GM23338 (cell line): ENCODE results near the gene BICRA. TPM values are rescaled to one million over a fixed set of nuclear protein-coding genes. Genes with fewer than 3 reads are reported as not detected.
A peak's percentile ranks its signal among the peaks of the same experiment; 100 is the strongest.

Experiments used
- ATAC-seq: fragments of 200-7000 bp; cut with Tn5 transposase; 3 replicates; pipeline ENCODE4 v1.9.1; 2020
- DNase-seq: peaks from one replicate; pipeline ENCODE4 v3.0.0-alpha.2; 2015; ENCODE audit warnings: low spot score
- H2AFZ ChIP-seq: fragments of 200-600 bp; sonication (generic); 2 replicates; pipeline ENCODE4 v1.8.0; 2016; ENCODE audit warnings: antibody characterized with exemption, mild to moderate bottlenecking, moderate library complexity
- H3F3A ChIP-seq: fragments of 200-600 bp; sonication (generic); replicated peaks from 2 replicates; pipeline ENCODE4 v1.8.0; 2017; ENCODE audit warnings: antibody characterized with exemption, mixed run types, low read depth
- H3K27ac ChIP-seq: fragments of 200-600 bp; sonication (generic); 2 replicates; pipeline ENCODE4 v1.6.1; 2016; ENCODE audit warnings: low read depth
- H3K27me3 ChIP-seq: fragments of 200-600 bp; sonication (generic); 2 replicates; pipeline ENCODE4 v1.8.0; 2016; ENCODE audit warnings: mild to moderate bottlenecking, mixed run types, moderate library complexity; ENCODE audit not compliant: insufficient read depth
- H3K36me3 ChIP-seq: fragments of 200-600 bp; sonication (generic); 2 replicates; pipeline ENCODE4 v1.8.0; 2016; ENCODE audit warnings: mild to moderate bottlenecking; ENCODE audit not compliant: insufficient read depth
- H3K4me1 ChIP-seq: fragments of 200-600 bp; sonication (generic); 2 replicates; pipeline ENCODE4 v1.8.0; 2016; ENCODE audit warnings: mild to moderate bottlenecking, moderate library complexity; ENCODE audit not compliant: insufficient read depth
- H3K4me2 ChIP-seq: fragments of 200-600 bp; sonication (generic); 2 replicates; pipeline ENCODE4 v1.7.1; 2017; ENCODE audit warnings: mixed run types
- H3K4me3 ChIP-seq: fragments of 200-600 bp; sonication (generic); 2 replicates; pipeline ENCODE4 v1.6.1; 2016; ENCODE audit warnings: mixed run types
- H3K79me2 ChIP-seq: fragments of 200-600 bp; sonication (generic); replicated peaks from 2 replicates; pipeline ENCODE4 v1.8.0; 2017; ENCODE audit warnings: mild to moderate bottlenecking; ENCODE audit not compliant: insufficient read depth
- H3K9me2 ChIP-seq: fragments of 200-600 bp; sonication (generic); 2 replicates; pipeline ENCODE4 v1.8.0; 2017; ENCODE audit not compliant: insufficient read depth
- H4K20me1 ChIP-seq: fragments of 200-600 bp; sonication (generic); replicated peaks from 2 replicates; pipeline ENCODE4 v1.8.0; 2017; ENCODE audit warnings: mild to moderate bottlenecking; ENCODE audit not compliant: insufficient read depth
- H3K27ac Mint-ChIP-seq: 2 replicates; pipeline ENCODE4 v1.8.0; 2020; ENCODE audit warnings: inconsistent platforms, mild to moderate bottlenecking, moderate library complexity, mixed read lengths
- H3K27me3 Mint-ChIP-seq: 3 replicates; pipeline ENCODE4 v1.8.0; 2022; ENCODE audit warnings: low read depth, mild to moderate bottlenecking, moderate library complexity, mixed read lengths, inconsistent platforms; ENCODE audit not compliant: insufficient read depth, poor library complexity
- H3K36me3 Mint-ChIP-seq: 3 replicates; pipeline ENCODE4 v1.8.0; 2021; ENCODE audit warnings: low read depth, mild to moderate bottlenecking, inconsistent platforms, moderate library complexity, mixed read lengths
- H3K4me1 Mint-ChIP-seq: 3 replicates; pipeline ENCODE4 v1.8.0; 2020; ENCODE audit warnings: mild to moderate bottlenecking, inconsistent platforms, mixed read lengths
- H3K4me3 Mint-ChIP-seq: 3 replicates; pipeline ENCODE4 v1.8.0; 2021; ENCODE audit warnings: moderate library complexity, mild to moderate bottlenecking, inconsistent platforms, mixed read lengths
- H3K9me3 Mint-ChIP-seq: 3 replicates; pipeline ENCODE4 v1.8.0; 2020; ENCODE audit warnings: moderate library complexity, mild to moderate bottlenecking, inconsistent platforms, mixed read lengths
- CREB1 ChIP-seq: fragments of 250-450 bp; sonication (Bioruptor Pico); IDR thresholded peaks from 2 replicates; pipeline ENCODE4 v1.5.0; 2020; ENCODE audit warnings: low read depth, mild to moderate bottlenecking, moderate library complexity
- EZH2 ChIP-seq: fragments of 200-600 bp; sonication (generic); IDR thresholded peaks from one replicate; pipeline ENCODE4 v1.8.0; 2017; ENCODE audit warnings: antibody characterized with exemption, mild to moderate bottlenecking, low read depth; ENCODE audit not compliant: unreplicated experiment
- EZH2phosphoT487 ChIP-seq: fragments of 200-600 bp; sonication (generic); IDR thresholded peaks from one replicate; pipeline ENCODE4 v1.8.1; 2018; ENCODE audit warnings: antibody characterized with exemption; ENCODE audit not compliant: unreplicated experiment
- JUNB ChIP-seq: IDR thresholded peaks from one replicate; pipeline ENCODE4 v1.6.1; 2016; ENCODE audit warnings: antibody characterized with exemption; ENCODE audit not compliant: unreplicated experiment
- NANOG ChIP-seq: IDR thresholded peaks from 2 replicates; pipeline ENCODE4 v1.6.1; 2016; ENCODE audit warnings: antibody characterized with exemption, borderline replicate concordance
- POLR2AphosphoS5 ChIP-seq: IDR thresholded peaks from 2 replicates; pipeline ENCODE4 v1.6.1; 2016; ENCODE audit warnings: antibody characterized with exemption, low read depth
- ZNF114 ChIP-seq: fragments of 250-450 bp; sonication (Bioruptor Pico); IDR thresholded peaks from 2 replicates; pipeline ENCODE4 v1.5.0; 2020; ENCODE audit warnings: mild to moderate bottlenecking, moderate library complexity
- polyA plus RNA-seq: library from polyadenylated mRNA; unstranded; fragments of >200 nt; fragmentation: Nextera tagmentation; extraction: Ambion mirVana; gene quantifications from 2 replicates; pipeline ENCODE4 v1.2.1, GENCODE V29; 2016
- total RNA-seq: library from RNA; depleted of rRNA; stranded (reverse); fragments of >200 nt; shearing (Covaris generic); gene quantifications from 2 replicates; pipeline ENCODE4 v1.2.3, GENCODE V29; 2014
- TF ChIP-seq, protein P1 (sequence below): IDR thresholded peaks from one replicate; pipeline ENCODE4 v1.6.1; 2018; ENCODE audit warnings: antibody characterized with exemption; ENCODE audit not compliant: unreplicated experiment
- TF ChIP-seq, protein P2 (sequence below), 2 experiments: fragments of 200-600 bp in 1 of 2; sonication (generic) in 1 of 2; conservative IDR thresholded peaks; 2 replicates each; pipeline versions ENCODE4 v1.5.1 to v1.6.1; 2016 to 2017; ENCODE audit warnings: antibody characterized with exemption in 2 of 2, low read depth in 2 of 2, mild to moderate bottlenecking in 2 of 2, moderate library complexity in 1 of 2

BICRA gene
- total and polyA plus RNA-seq, 2 experiments from 2014 or later, result 7.0 to 37.7 TPM

GRCh38 chr19:47625650-47626049 lies 16.7 kb downstream of the BICRA start:
- Histone ChIP-seq H3K79me2 (peaks cover 100% of the 10 kb centered on the region), H3K27ac (peak overlapping the region; percentile 87)

GRCh38 chr19:47626238-47626637 lies 17.3 kb downstream of the BICRA start:
- Histone ChIP-seq H3K4me1 (peaks cover 36% of the 10 kb centered on the region), H3F3A (peaks cover 4% of the 10 kb centered on the region; the same call in 1 of the 2 replicates), H3K4me2 (no peak overlapping the region), H3K27me3 (no peaks in the 10 kb centered on the region), H3K9me2 (no peaks in the 10 kb centered on the region), H3K4me3 (no peak overlapping the region), H3K27ac (peak overlapping the region; percentile 87), H4K20me1 (peaks cover 36% of the 10 kb centered on the region), H3K79me2 (peaks cover 100% of the 10 kb centered on the region), H3K36me3 (no peaks in the 10 kb centered on the region; the same call in 1 of the 2 replicates), H2AFZ (no peak overlapping the region)
- DNase-seq (no peak), ATAC-seq (no peak)
- peak overlapping the region; percentile 80 for H3K27ac Mint-ChIP-seq
- H3K27me3 Mint-ChIP-seq, result peaks cover 18% of the 10 kb centered on the region
- H3K4me3 Mint-ChIP-seq, result no peak overlapping the region
- no peaks in the 10 kb centered on the region for H3K9me3 Mint-ChIP-seq
- peaks cover 19% of the 10 kb centered on the region for H3K36me3 Mint-ChIP-seq
- no peak for TF ChIP-seq ZNF114 (CRISPR knock-in tag)
- TF ChIP-seq, protein P1, sequence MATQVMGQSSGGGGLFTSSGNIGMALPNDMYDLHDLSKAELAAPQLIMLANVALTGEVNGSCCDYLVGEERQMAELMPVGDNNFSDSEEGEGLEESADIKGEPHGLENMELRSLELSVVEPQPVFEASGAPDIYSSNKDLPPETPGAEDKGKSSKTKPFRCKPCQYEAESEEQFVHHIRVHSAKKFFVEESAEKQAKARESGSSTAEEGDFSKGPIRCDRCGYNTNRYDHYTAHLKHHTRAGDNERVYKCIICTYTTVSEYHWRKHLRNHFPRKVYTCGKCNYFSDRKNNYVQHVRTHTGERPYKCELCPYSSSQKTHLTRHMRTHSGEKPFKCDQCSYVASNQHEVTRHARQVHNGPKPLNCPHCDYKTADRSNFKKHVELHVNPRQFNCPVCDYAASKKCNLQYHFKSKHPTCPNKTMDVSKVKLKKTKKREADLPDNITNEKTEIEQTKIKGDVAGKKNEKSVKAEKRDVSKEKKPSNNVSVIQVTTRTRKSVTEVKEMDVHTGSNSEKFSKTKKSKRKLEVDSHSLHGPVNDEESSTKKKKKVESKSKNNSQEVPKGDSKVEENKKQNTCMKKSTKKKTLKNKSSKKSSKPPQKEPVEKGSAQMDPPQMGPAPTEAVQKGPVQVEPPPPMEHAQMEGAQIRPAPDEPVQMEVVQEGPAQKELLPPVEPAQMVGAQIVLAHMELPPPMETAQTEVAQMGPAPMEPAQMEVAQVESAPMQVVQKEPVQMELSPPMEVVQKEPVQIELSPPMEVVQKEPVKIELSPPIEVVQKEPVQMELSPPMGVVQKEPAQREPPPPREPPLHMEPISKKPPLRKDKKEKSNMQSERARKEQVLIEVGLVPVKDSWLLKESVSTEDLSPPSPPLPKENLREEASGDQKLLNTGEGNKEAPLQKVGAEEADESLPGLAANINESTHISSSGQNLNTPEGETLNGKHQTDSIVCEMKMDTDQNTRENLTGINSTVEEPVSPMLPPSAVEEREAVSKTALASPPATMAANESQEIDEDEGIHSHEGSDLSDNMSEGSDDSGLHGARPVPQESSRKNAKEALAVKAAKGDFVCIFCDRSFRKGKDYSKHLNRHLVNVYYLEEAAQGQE, result no peak
- H3K4me1 Mint-ChIP-seq, result peaks cover 35% of the 10 kb centered on the region

More at GRCh38 chr19:47625650-47626049, 16.7 kb downstream of the BICRA start:
- Histone ChIP-seq H3K4me1 (peaks cover 42% of the 10 kb centered on the region), H3K9me2 (no peaks in the 10 kb centered on the region), H3K4me2 (no peak overlapping the region), H3K4me3 (no peak overlapping the region), H3K27me3 (no peaks in the 10 kb centered on the region), H3F3A (peaks cover 8% of the 10 kb centered on the region), H3K36me3 (no peaks in the 10 kb centered on the region; the same call in 1 of the 2 replicates), H4K20me1 (peaks cover 36% of the 10 kb centered on the region), H2AFZ (no peak overlapping the region)
- H3K36me3 Mint-ChIP-seq, result peaks cover 17% of the 10 kb centered on the region
- DNase-seq, result no peak
- no peak for ATAC-seq
- peaks cover 18% of the 10 kb centered on the region for H3K27me3 Mint-ChIP-seq
- TF ChIP-seq ZNF114 (CRISPR knock-in tag), result no peak
- H3K27ac Mint-ChIP-seq, result peak overlapping the region; percentile 50
- no peak overlapping the region; the same call in 2 of the 3 replicates for H3K4me3 Mint-ChIP-seq
- no peaks in the 10 kb centered on the region for H3K9me3 Mint-ChIP-seq
- peaks cover 41% of the 10 kb centered on the region for H3K4me1 Mint-ChIP-seq

GRCh38 chr19:47628078-47628771 lies 19.3 kb downstream of the BICRA start:
- H3K27me3 Mint-ChIP-seq, result peaks cover 27% of the 10 kb centered on the region
- no peak overlapping the region for H3K4me3 Mint-ChIP-seq
- H3F3A ChIP-seq, result peaks cover 2% of the 10 kb centered on the region; the same call in 1 of the 2 replicates
- no peaks in the 10 kb centered on the region; the same call in 1 of the 2 replicates for H3K36me3 ChIP-seq
- peaks cover 41% of the 10 kb centered on the region for H3K4me1 Mint-ChIP-seq
- peaks cover 42% of the 10 kb centered on the region for H4K20me1 ChIP-seq
- no peak overlapping the region for H3K4me2 ChIP-seq
- peaks cover 24% of the 10 kb centered on the region for H3K36me3 Mint-ChIP-seq
- no peak overlapping the region for H3K27ac Mint-ChIP-seq
- H3K79me2 ChIP-seq, result peaks cover 100% of the 10 kb centered on the region
- H3K4me1 ChIP-seq, result peaks cover 26% of the 10 kb centered on the region
- H3K27ac ChIP-seq, result 0 out of 2 replicates have a peak overlapping the region, but pooled peaks have one; percentile 45
- ATAC-seq, result no peak
- H3K9me3 Mint-ChIP-seq, result no peaks in the 10 kb centered on the region; the same call in 2 of the 3 replicates
- DNase-seq, result no peak
- no peak overlapping the region for H3K4me3 ChIP-seq
- H3K27me3 ChIP-seq, result no peaks in the 10 kb centered on the region
- H3K9me2 ChIP-seq, result no peaks in the 10 kb centered on the region
- H2AFZ ChIP-seq, result no peak overlapping the region
- TF ChIP-seq, protein P1, result no peak
- TF ChIP-seq POLR2AphosphoS5, result no peak
- no peak for TF ChIP-seq JUNB
- TF ChIP-seq EZH2phosphoT487, result no peak
- TF ChIP-seq EZH2, result no peak
- no peak for TF ChIP-seq NANOG
- TF ChIP-seq ZNF114 (CRISPR knock-in tag), result no peak
- TF ChIP-seq, protein P2, sequence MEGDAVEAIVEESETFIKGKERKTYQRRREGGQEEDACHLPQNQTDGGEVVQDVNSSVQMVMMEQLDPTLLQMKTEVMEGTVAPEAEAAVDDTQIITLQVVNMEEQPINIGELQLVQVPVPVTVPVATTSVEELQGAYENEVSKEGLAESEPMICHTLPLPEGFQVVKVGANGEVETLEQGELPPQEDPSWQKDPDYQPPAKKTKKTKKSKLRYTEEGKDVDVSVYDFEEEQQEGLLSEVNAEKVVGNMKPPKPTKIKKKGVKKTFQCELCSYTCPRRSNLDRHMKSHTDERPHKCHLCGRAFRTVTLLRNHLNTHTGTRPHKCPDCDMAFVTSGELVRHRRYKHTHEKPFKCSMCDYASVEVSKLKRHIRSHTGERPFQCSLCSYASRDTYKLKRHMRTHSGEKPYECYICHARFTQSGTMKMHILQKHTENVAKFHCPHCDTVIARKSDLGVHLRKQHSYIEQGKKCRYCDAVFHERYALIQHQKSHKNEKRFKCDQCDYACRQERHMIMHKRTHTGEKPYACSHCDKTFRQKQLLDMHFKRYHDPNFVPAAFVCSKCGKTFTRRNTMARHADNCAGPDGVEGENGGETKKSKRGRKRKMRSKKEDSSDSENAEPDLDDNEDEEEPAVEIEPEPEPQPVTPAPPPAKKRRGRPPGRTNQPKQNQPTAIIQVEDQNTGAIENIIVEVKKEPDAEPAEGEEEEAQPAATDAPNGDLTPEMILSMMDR (conservative IDR thresholded peaks at IDR 0.05; ENCODE audit: low read depth in 2 of 2), result no peak
- TF ChIP-seq CREB1 (CRISPR knock-in tag), result no peak
